A549 (cell line): Measurements from ENCODE around the gene SSBP3. TPM values are rescaled to one million over a fixed set of nuclear protein-coding genes. Genes with fewer than 3 reads are reported as not detected.

Experiments
- ATAC-seq, 2 experiments: fragments of 200-7000 bp in 1 of 2; fragments of >200 bp in 1 of 2; cut with Nextera tagmentation in 1 of 2; cut with Tn5 transposase in 1 of 2; 3 replicates each; pipeline versions ENCODE4 v1.8.0 to v1.9.1; 2018 to 2020; ENCODE audit warnings: mild to moderate bottlenecking in 1 of 2, moderate library complexity in 1 of 2
- CTCF ChIA-PET: fragments of 300-600 bp; sonication (Branson Sonifier 250); formaldehyde crosslinking; extraction: SDS; loops from one replicate; lab custom pipeline; 2021; ENCODE audit warnings: antibody characterized with exemption, inconsistent platforms; lab: Yijun Ruan, JAX
- POLR2A ChIA-PET: fragments of 350-600 bp; formaldehyde crosslinking; extraction: SDS; loops from one replicate; lab custom pipeline; 2021; ENCODE audit warnings: antibody characterized with exemption, inconsistent platforms; lab: Yijun Ruan, JAX
- DNase-seq, 2 experiments: peaks; one replicate each; pipeline versions ENCODE4 v3.0.0 to v3.0.0-alpha.2; 2011 to 2016; ENCODE audit warnings: low read depth in 1 of 2, low spot score in 1 of 2
- FAIRE-seq: peaks from 2 replicates; lab custom pipeline; 2011; peaks lifted over from hg19 to GRCh38; lab: Jason Lieb, UNC
- H3K27ac ChIP-seq, 2 experiments: fragments of >200 bp; sonication (Bioruptor Twin); formaldehyde crosslinking; 3 replicates each; pipeline ENCODE4 v1.5.1; 2016 to 2017
- H3K4me1 ChIP-seq: fragments of >200 bp; sonication (Bioruptor Twin); formaldehyde crosslinking; 3 replicates; pipeline ENCODE4 v1.6.1; 2016
- H3K4me2 ChIP-seq: fragments of >200 bp; sonication (Bioruptor Twin); formaldehyde crosslinking; 3 replicates; pipeline ENCODE4 v1.6.1; 2016
- H3K4me3 ChIP-seq: fragments of >200 bp; sonication (Bioruptor Twin); formaldehyde crosslinking; 3 replicates; pipeline ENCODE4 v1.5.1; 2016
- H3K9me3 ChIP-seq: fragments of >200 bp; sonication (Bioruptor Twin); formaldehyde crosslinking; 3 replicates; pipeline ENCODE4 v1.6.1; 2016
- CBX2 ChIP-seq: fragments of 200-600 bp; sonication (generic); IDR thresholded peaks from 2 replicates; pipeline ENCODE4 v1.6.1; 2016; ENCODE audit warnings: low read depth, mild to moderate bottlenecking, borderline replicate concordance
- CBX8 ChIP-seq: fragments of 200-600 bp; sonication (generic); IDR thresholded peaks from 2 replicates; pipeline ENCODE4 v1.6.1; 2016
- CEBPB ChIP-seq, 2 experiments: fragments of >200 bp in 1 of 2; sonication (Bioruptor Twin) in 1 of 2; formaldehyde crosslinking in 1 of 2; IDR thresholded peaks; 2 replicates each; pipeline ENCODE4 v1.6.1; 2012 to 2016
- EHF ChIP-seq: fragments of 250-450 bp; sonication (Bioruptor Pico); IDR thresholded peaks from 2 replicates; pipeline ENCODE4 v1.5.0; 2020; ENCODE audit warnings: mild to moderate bottlenecking
- EHMT2 ChIP-seq: fragments of 200-600 bp; sonication (generic); IDR thresholded peaks from 2 replicates; pipeline ENCODE4 v1.6.1; 2016; ENCODE audit warnings: antibody characterized with exemption, low read depth, mild to moderate bottlenecking, moderate library complexity
- FOSL2 ChIP-seq, 2 experiments: fragments of 450-650 bp in 1 of 2; fragments of >200 bp in 1 of 2; sonication (Bioruptor Twin) in 1 of 2; formaldehyde crosslinking; IDR thresholded peaks; 2 replicates each; pipeline versions ENCODE4 v1.5.0 to v1.6.1; 2016 to 2020; ENCODE audit warnings: mild to moderate bottlenecking in 1 of 2, moderate library complexity in 1 of 2
- HDAC2 ChIP-seq: fragments of 200-600 bp; sonication (generic); IDR thresholded peaks from 2 replicates; pipeline ENCODE4 v1.6.1; 2016
- HEYL ChIP-seq: fragments of 250-450 bp; sonication (Bioruptor Pico); IDR thresholded peaks from 2 replicates; pipeline ENCODE4 v1.8.0; 2021; ENCODE audit warnings: mild to moderate bottlenecking, moderate library complexity
- JUN ChIP-seq, 2 experiments: fragments of >200 bp; sonication (Bioruptor Twin); formaldehyde crosslinking; IDR thresholded peaks; 2 replicates in 1 of 2; 3 replicates in 1 of 2; pipeline ENCODE4 v1.6.1; 2016 to 2017
- JUNB ChIP-seq: fragments of >200 bp; sonication (Bioruptor Twin); formaldehyde crosslinking; IDR thresholded peaks from 2 replicates; pipeline ENCODE4 v1.6.1; 2016
- KDM1A ChIP-seq: fragments of 200-600 bp; sonication (generic); IDR thresholded peaks from 2 replicates; pipeline ENCODE4 v1.6.1; 2016; ENCODE audit warnings: low read depth, mild to moderate bottlenecking
- MYC ChIP-seq: IDR thresholded peaks from 2 replicates; pipeline ENCODE4 v1.6.1; 2012; ENCODE audit warnings: mild to moderate bottlenecking, inconsistent platforms, low read length, improper control_type of control experiment, borderline replicate concordance
- NR3C1 ChIP-seq: fragments of >200 bp; sonication (Bioruptor Twin); formaldehyde crosslinking; IDR thresholded peaks from 3 replicates; pipeline ENCODE4 v1.6.1; 2017
- POLR2A ChIP-seq: IDR thresholded peaks from 2 replicates; pipeline ENCODE4 v1.6.1; 2012; ENCODE audit warnings: mild to moderate bottlenecking, low read length
- RARB ChIP-seq: fragments of 250-450 bp; sonication (Bioruptor Pico); IDR thresholded peaks from 2 replicates; pipeline ENCODE4 v1.8.0; 2021; ENCODE audit warnings: mild to moderate bottlenecking, moderate library complexity
- RNF2 ChIP-seq: fragments of 200-600 bp; sonication (generic); IDR thresholded peaks from 2 replicates; pipeline ENCODE4 v1.6.1; 2016; ENCODE audit warnings: low read depth, mild to moderate bottlenecking, antibody characterized with exemption, moderate library complexity, borderline replicate concordance
- TP53 ChIP-seq: fragments of 250-450 bp; sonication (Bioruptor Pico); IDR thresholded peaks from 2 replicates; pipeline ENCODE4 v1.5.0; 2021; ENCODE audit warnings: mild to moderate bottlenecking, moderate library complexity
- ZFP36 ChIP-seq: fragments of 450-650 bp; IDR thresholded peaks from 2 replicates; pipeline ENCODE4 v1.6.1; 2014; ENCODE audit warnings: borderline replicate concordance; ENCODE audit not compliant: partially characterized antibody
- ZSCAN20 ChIP-seq: fragments of 250-450 bp; sonication (Bioruptor Pico); IDR thresholded peaks from 2 replicates; pipeline ENCODE4 v1.8.0; 2022; ENCODE audit warnings: mild to moderate bottlenecking, moderate library complexity
- WGBS: methylation state at CpG from one replicate; pipeline ENCODE4 v1.1.6; 2017; ENCODE audit errors: missing lambda C conversion rate; 5-methylcytosine and 5-hydroxymethylcytosine counted together
- polyA plus RNA-seq, 4 experiments: library from polyadenylated mRNA; depleted of rRNA in 3 of 4; stranded (reverse); fragments of >200 nt; fragmentation: RNase III in 1 of 4; extraction: RNeasy Plus Mini Kit Qiagen cat#74134 plus additional on column Dnase treatment in 1 of 4; gene quantifications; 2 replicates in 3 of 4; 3 replicates in 1 of 4; pipeline ENCODE4 v1.2.3, GENCODE V29; 2011 to 2017
- TF ChIP-seq, protein P1 (sequence below): IDR thresholded peaks from 2 replicates; pipeline ENCODE4 v1.6.1; 2012
- TF ChIP-seq, protein P2 (sequence below): fragments of 250-450 bp; sonication (Bioruptor Pico); IDR thresholded peaks from 2 replicates; pipeline ENCODE4 v1.5.0; 2021; ENCODE audit warnings: mild to moderate bottlenecking, moderate library complexity, borderline replicate concordance
- TF ChIP-seq, protein P3 (sequence below): fragments of >200 bp; sonication (Bioruptor Twin); formaldehyde crosslinking; IDR thresholded peaks from 3 replicates; pipeline ENCODE4 v1.6.1; 2016
- TF ChIP-seq, protein P4 (sequence below): fragments of >200 bp; sonication (Bioruptor Twin); formaldehyde crosslinking; IDR thresholded peaks from 2 replicates; pipeline ENCODE4 v1.6.1; 2016
- TF ChIP-seq, protein P5 (sequence below): fragments of >200 bp; sonication (Bioruptor Twin); formaldehyde crosslinking; IDR thresholded peaks from 3 replicates; pipeline ENCODE4 v1.5.1; 2016
- TF ChIP-seq, protein P6 (sequence below): fragments of 450-650 bp; IDR thresholded peaks from 2 replicates; pipeline ENCODE4 v1.6.1; 2014; ENCODE audit warnings: antibody characterized with exemption

Gene SSBP3
- polyA plus RNA-seq, 2 of the 4 experiments (the other 2 are of a cell fraction), result 7.2 to 9.1 TPM

DNA sequence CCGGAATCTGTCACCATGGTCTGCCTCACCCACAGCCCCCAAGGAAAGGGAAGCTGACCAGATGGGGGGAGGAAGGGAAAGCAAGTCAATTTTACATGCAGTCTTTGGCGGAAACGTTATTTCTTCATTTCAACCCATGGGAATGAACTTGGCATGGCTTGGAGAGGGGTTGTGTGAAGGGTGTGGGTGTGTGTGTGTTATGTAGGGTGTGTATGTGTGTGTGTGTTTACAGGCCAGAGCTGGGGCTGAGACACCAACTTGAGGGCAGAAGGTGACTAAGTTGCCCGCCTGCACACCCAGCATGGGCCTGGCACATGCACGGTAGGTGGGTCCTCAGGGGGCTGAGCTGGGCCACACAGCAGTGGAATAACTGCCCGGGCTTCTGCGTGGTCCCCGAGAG is 141.1 kb downstream of the SSBP3 start:
- Histone ChIP-seq H3K4me2 (no peak overlapping the region), H3K4me3 (no peak overlapping the region), H3K27ac (no peak overlapping the region), H3K9me3 (no peaks in the 10 kb centered on the region), H3K4me1 (no peaks in the 10 kb centered on the region)
- no peak for FAIRE-seq
- no peak for ATAC-seq
- TF ChIP-seq JUN (IDR thresholded peaks at IDR 0.05), result no peak
- no peak for TF ChIP-seq ZFP36
- no peak for TF ChIP-seq ZSCAN20 (CRISPR knock-in tag)
- TF ChIP-seq, protein P1, sequence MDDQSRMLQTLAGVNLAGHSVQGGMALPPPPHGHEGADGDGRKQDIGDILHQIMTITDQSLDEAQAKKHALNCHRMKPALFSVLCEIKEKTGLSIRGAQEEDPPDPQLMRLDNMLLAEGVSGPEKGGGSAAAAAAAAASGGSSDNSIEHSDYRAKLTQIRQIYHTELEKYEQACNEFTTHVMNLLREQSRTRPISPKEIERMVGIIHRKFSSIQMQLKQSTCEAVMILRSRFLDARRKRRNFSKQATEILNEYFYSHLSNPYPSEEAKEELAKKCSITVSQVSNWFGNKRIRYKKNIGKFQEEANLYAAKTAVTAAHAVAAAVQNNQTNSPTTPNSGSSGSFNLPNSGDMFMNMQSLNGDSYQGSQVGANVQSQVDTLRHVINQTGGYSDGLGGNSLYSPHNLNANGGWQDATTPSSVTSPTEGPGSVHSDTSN, result no peak
- TF ChIP-seq, protein P2, sequence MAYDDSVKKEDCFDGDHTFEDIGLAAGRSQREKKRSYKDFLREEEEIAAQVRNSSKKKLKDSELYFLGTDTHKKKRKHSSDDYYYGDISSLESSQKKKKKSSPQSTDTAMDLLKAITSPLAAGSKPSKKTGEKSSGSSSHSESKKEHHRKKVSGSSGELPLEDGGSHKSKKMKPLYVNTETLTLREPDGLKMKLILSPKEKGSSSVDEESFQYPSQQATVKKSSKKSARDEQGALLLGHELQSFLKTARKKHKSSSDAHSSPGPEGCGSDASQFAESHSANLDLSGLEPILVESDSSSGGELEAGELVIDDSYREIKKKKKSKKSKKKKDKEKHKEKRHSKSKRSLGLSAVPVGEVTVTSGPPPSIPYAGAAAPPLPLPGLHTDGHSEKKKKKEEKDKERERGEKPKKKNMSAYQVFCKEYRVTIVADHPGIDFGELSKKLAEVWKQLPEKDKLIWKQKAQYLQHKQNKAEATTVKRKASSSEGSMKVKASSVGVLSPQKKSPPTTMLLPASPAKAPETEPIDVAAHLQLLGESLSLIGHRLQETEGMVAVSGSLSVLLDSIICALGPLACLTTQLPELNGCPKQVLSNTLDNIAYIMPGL (CRISPR knock-in tag), result no peak
- TF ChIP-seq, protein P3, sequence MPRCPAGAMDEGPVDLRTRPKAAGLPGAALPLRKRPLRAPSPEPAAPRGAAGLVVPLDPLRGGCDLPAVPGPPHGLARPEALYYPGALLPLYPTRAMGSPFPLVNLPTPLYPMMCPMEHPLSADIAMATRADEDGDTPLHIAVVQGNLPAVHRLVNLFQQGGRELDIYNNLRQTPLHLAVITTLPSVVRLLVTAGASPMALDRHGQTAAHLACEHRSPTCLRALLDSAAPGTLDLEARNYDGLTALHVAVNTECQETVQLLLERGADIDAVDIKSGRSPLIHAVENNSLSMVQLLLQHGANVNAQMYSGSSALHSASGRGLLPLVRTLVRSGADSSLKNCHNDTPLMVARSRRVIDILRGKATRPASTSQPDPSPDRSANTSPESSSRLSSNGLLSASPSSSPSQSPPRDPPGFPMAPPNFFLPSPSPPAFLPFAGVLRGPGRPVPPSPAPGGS, result no peak
- TF ChIP-seq, protein P4, sequence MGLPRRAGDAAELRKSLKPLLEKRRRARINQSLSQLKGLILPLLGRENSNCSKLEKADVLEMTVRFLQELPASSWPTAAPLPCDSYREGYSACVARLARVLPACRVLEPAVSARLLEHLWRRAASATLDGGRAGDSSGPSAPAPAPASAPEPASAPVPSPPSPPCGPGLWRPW, result no peak
- no peak for TF ChIP-seq EHF (CRISPR knock-in tag)
- no peak for TF ChIP-seq JUNB
- no peak for TF ChIP-seq RNF2
- TF ChIP-seq POLR2A, result no peak
- TF ChIP-seq CEBPB (IDR thresholded peaks at IDR 0.05), result no peak
- TF ChIP-seq HDAC2, result no peak
- POLR2A ChIA-PET, result no interaction called here
- no peak for DNase-seq
- CTCF ChIA-PET, result interaction anchor here (1.4 kb wide), 1 partner anchor 9 kb away, joined by 4 read pairs; no protein-coding TSS in a partner anchor
- WGBS, result 78% methylated on average over 4 of the region's 8 CpGs

DNA sequence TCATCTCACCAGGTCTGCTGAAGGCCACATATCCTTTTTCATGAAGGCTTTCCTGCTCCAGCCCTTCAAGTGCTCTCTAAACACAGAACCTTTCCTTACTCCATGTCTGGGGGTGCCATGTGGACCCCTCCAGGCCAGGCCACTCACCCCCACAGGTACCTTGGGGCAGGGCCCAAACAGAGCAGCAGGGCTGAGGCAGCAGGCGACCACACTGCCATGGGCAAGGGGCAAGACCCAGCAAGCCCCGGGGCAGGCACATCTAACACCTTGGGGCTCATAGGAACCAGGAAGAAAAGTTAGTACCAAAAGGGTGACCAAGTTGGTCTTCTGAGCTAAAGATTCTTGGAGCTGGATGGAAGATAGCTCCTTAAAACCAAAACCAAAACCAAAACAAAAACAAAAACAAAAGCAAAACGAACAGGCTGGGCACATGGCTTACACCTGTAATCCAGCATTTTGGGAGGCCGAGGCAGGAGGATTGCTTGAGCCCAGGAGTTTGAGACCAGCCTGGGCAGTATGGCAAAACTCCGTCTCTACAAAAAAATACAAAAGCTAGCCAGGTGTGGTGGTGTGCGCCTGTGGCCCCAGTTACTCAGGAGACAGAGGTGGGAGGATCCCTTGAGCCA is 142.5 kb downstream of the SSBP3 start:
- no peak overlapping the region for H3K27ac ChIP-seq
- ChIA-PET CTCF (interaction anchor here (1.4 kb wide), 1 partner anchor 8 kb away, joined by 4 read pairs; no protein-coding TSS in a partner anchor), POLR2A (no interaction called here)
- no peaks in the 10 kb centered on the region for H3K9me3 ChIP-seq
- H3K4me1 ChIP-seq, result no peaks in the 10 kb centered on the region
- WGBS, result 55% methylated on average over 4 of the region's 6 CpGs
- FAIRE-seq (no peak), DNase-seq (no peak), ATAC-seq (no peak)
- no peak overlapping the region for H3K4me3 ChIP-seq
- H3K4me2 ChIP-seq, result no peak overlapping the region
- TF ChIP-seq HEYL, result no peak
- TF ChIP-seq FOSL2 (IDR thresholded peaks at IDR 0.05), result no peak
- no peak for TF ChIP-seq FOSL2 (CRISPR knock-in tag; IDR thresholded peaks at IDR 0.05)
- TF ChIP-seq TP53 (CRISPR knock-in tag), result no peak
- TF ChIP-seq CBX2, result no peak
- TF ChIP-seq, protein P5, sequence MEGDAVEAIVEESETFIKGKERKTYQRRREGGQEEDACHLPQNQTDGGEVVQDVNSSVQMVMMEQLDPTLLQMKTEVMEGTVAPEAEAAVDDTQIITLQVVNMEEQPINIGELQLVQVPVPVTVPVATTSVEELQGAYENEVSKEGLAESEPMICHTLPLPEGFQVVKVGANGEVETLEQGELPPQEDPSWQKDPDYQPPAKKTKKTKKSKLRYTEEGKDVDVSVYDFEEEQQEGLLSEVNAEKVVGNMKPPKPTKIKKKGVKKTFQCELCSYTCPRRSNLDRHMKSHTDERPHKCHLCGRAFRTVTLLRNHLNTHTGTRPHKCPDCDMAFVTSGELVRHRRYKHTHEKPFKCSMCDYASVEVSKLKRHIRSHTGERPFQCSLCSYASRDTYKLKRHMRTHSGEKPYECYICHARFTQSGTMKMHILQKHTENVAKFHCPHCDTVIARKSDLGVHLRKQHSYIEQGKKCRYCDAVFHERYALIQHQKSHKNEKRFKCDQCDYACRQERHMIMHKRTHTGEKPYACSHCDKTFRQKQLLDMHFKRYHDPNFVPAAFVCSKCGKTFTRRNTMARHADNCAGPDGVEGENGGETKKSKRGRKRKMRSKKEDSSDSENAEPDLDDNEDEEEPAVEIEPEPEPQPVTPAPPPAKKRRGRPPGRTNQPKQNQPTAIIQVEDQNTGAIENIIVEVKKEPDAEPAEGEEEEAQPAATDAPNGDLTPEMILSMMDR, result no peak
- no peak for TF ChIP-seq RNF2
- TF ChIP-seq ZSCAN20 (CRISPR knock-in tag), result no peak
- TF ChIP-seq EHMT2, result no peak
- no peak for TF ChIP-seq CBX8
- TF ChIP-seq, protein P6, sequence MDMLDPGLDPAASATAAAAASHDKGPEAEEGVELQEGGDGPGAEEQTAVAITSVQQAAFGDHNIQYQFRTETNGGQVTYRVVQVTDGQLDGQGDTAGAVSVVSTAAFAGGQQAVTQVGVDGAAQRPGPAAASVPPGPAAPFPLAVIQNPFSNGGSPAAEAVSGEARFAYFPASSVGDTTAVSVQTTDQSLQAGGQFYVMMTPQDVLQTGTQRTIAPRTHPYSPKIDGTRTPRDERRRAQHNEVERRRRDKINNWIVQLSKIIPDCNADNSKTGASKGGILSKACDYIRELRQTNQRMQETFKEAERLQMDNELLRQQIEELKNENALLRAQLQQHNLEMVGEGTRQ, result no peak
- TF ChIP-seq, protein P3, result no peak
- TF ChIP-seq KDM1A, result no peak
- TF ChIP-seq, protein P4, result no peak
- TF ChIP-seq MYC, result no peak
- no peak for TF ChIP-seq RARB (CRISPR knock-in tag)
- no peak for TF ChIP-seq NR3C1
- TF ChIP-seq, protein P2 (CRISPR knock-in tag), result no peak
